HEK293 (cell line): ENCODE measurements around the gene NR3C2.

Experiments
- CTCF ChIA-PET: fragments of 350-600 bp; formaldehyde crosslinking; extraction: SDS; loops from one replicate; lab custom pipeline; 2021; ENCODE audit warnings: antibody characterized with exemption; lab: Yijun Ruan, JAX
- POLR2A ChIA-PET: fragments of 300-600 bp; formaldehyde crosslinking; extraction: SDS; loops from one replicate; lab custom pipeline; 2020; ENCODE audit warnings: antibody characterized with exemption, inconsistent platforms; lab: Yijun Ruan, JAX
- H3K27ac ChIP-seq: fragments of 200-500 bp; sonication (Bioruptor generic); 2 replicates; pipeline ENCODE4 v1.5.1; 2014; ENCODE audit warnings: low read depth, low read length, control low read depth, inconsistent platforms; ENCODE audit errors: extremely low read depth
- H3K36me3 ChIP-seq, 2 experiments: fragments of 200-500 bp in 1 of 2; sonication (Bioruptor generic) in 1 of 2; 1 replicate in 1 of 2; 2 replicates in 1 of 2; pipeline ENCODE4 v1.5.1; 2014 to 2017; ENCODE audit warnings: inconsistent platforms in 2 of 2, low read length in 2 of 2; ENCODE audit not compliant: control insufficient read depth in 2 of 2, insufficient read depth in 1 of 2
- H3K4me1 ChIP-seq: fragments of 200-500 bp; sonication (Bioruptor generic); 2 replicates; pipeline ENCODE4 v1.5.1; 2014; ENCODE audit warnings: mild to moderate bottlenecking, low read length, inconsistent platforms; ENCODE audit not compliant: control insufficient read depth, insufficient read depth
- H3K4me3 ChIP-seq: 2 replicates; pipeline ENCODE4 v1.5.1; 2011; ENCODE audit warnings: low read depth, mild to moderate bottlenecking, control low read depth, low read length, moderate library complexity
- H3K9me3 ChIP-seq: fragments of 200-500 bp; sonication (Bioruptor generic); 2 replicates; pipeline ENCODE4 v1.5.1; 2014; ENCODE audit warnings: low read depth, low read length, inconsistent platforms; ENCODE audit not compliant: control insufficient read depth, insufficient read depth
- EGR2 ChIP-seq: fragments of 450-650 bp; formaldehyde crosslinking; IDR thresholded peaks from 2 replicates; pipeline ENCODE4 v1.5.1; 2016; ENCODE audit warnings: low read depth, missing biosample characterization, missing genetic modification characterization
- KLF7 ChIP-seq: fragments of 450-650 bp; formaldehyde crosslinking; IDR thresholded peaks from 2 replicates; pipeline ENCODE4 v1.5.1; 2016; ENCODE audit warnings: missing biosample characterization, missing genetic modification characterization, borderline replicate concordance
- OVOL3 ChIP-seq: fragments of 450-650 bp; formaldehyde crosslinking; IDR thresholded peaks from 2 replicates; pipeline ENCODE4 v1.5.1; 2016; ENCODE audit warnings: missing biosample characterization, missing genetic modification characterization
- SP7 ChIP-seq: fragments of 450-650 bp; formaldehyde crosslinking; IDR thresholded peaks from 2 replicates; pipeline ENCODE4 v1.5.1; 2016; ENCODE audit warnings: missing biosample characterization, missing genetic modification characterization
- TRIM28 ChIP-seq: IDR thresholded peaks from 2 replicates; pipeline ENCODE4 v1.6.1; 2011; ENCODE audit warnings: low read length, control low read depth, borderline replicate concordance
- ZBTB26 ChIP-seq: fragments of 450-650 bp; formaldehyde crosslinking; optimal IDR thresholded peaks from 2 replicates; pipeline ENCODE3; 2016; ENCODE audit warnings: missing biosample characterization, mild to moderate bottlenecking, missing genetic modification characterization
- ZFP69B ChIP-seq: fragments of 450-650 bp; formaldehyde crosslinking; IDR thresholded peaks from 2 replicates; pipeline ENCODE4 v1.5.1; 2016; ENCODE audit warnings: missing biosample characterization, missing genetic modification characterization
- ZNF114 ChIP-seq: fragments of 450-650 bp; formaldehyde crosslinking; IDR thresholded peaks from 2 replicates; pipeline ENCODE4 v1.5.0; 2017; ENCODE audit warnings: missing biosample characterization, missing genetic modification characterization
- ZNF350 ChIP-seq: fragments of 450-650 bp; formaldehyde crosslinking; IDR thresholded peaks from 2 replicates; pipeline ENCODE4 v1.5.0; 2017; ENCODE audit warnings: missing biosample characterization, mild to moderate bottlenecking, missing genetic modification characterization
- ZNF354C ChIP-seq: fragments of 450-650 bp; formaldehyde crosslinking; IDR thresholded peaks from 2 replicates; pipeline ENCODE4 v1.5.1; 2016; ENCODE audit warnings: missing biosample characterization, missing genetic modification characterization, low read depth, borderline replicate concordance
- ZNF394 ChIP-seq: fragments of 450-650 bp; formaldehyde crosslinking; IDR thresholded peaks from 2 replicates; pipeline ENCODE4 v1.5.1; 2016; ENCODE audit warnings: missing biosample characterization, missing genetic modification characterization, mild to moderate bottlenecking, moderate library complexity, borderline replicate concordance
- ZNF426 ChIP-seq: fragments of 450-650 bp; formaldehyde crosslinking; IDR thresholded peaks from 2 replicates; pipeline ENCODE4 v1.5.1; 2017; ENCODE audit warnings: missing biosample characterization, missing genetic modification characterization, mild to moderate bottlenecking, inconsistent platforms, moderate library complexity
- ZNF433 ChIP-seq: fragments of 450-650 bp; formaldehyde crosslinking; IDR thresholded peaks from 2 replicates; pipeline ENCODE4 v1.5.1; 2016; ENCODE audit warnings: missing biosample characterization, missing genetic modification characterization, low read depth
- ZNF473 ChIP-seq: fragments of 450-650 bp; formaldehyde crosslinking; IDR thresholded peaks from 2 replicates; pipeline ENCODE4 v1.5.1; 2017; ENCODE audit warnings: missing biosample characterization, missing genetic modification characterization
- ZNF555 ChIP-seq: fragments of 450-650 bp; formaldehyde crosslinking; conservative IDR thresholded peaks from 2 replicates; pipeline ENCODE4 v1.5.1; 2017; ENCODE audit warnings: missing biosample characterization, mild to moderate bottlenecking, missing genetic modification characterization, inconsistent platforms
- ZNF571 ChIP-seq: fragments of 450-650 bp; formaldehyde crosslinking; IDR thresholded peaks from 2 replicates; pipeline ENCODE4 v1.5.0; 2017; ENCODE audit warnings: missing biosample characterization, missing genetic modification characterization
- ZNF623 ChIP-seq: fragments of 450-650 bp; formaldehyde crosslinking; IDR thresholded peaks from 2 replicates; pipeline ENCODE4 v1.5.1; 2016; ENCODE audit warnings: missing biosample characterization, missing genetic modification characterization
- ZNF747 ChIP-seq: fragments of 450-650 bp; formaldehyde crosslinking; IDR thresholded peaks from 2 replicates; pipeline ENCODE4 v1.5.1; 2016; ENCODE audit warnings: missing biosample characterization, missing genetic modification characterization
- ZSCAN23 ChIP-seq: fragments of 450-650 bp; formaldehyde crosslinking; IDR thresholded peaks from 2 replicates; pipeline ENCODE4 v1.5.1; 2016; ENCODE audit warnings: missing biosample characterization, missing genetic modification characterization
- TF ChIP-seq, protein P1 (sequence below): fragments of 450-650 bp; formaldehyde crosslinking; IDR thresholded peaks from 2 replicates; pipeline ENCODE4 v1.5.1; 2017; ENCODE audit warnings: missing biosample characterization, missing genetic modification characterization
- TF ChIP-seq, protein P2 (sequence below): fragments of 450-650 bp; formaldehyde crosslinking; IDR thresholded peaks from 2 replicates; pipeline ENCODE4 v1.5.1; 2016; ENCODE audit warnings: missing biosample characterization, missing genetic modification characterization
- TF ChIP-seq, protein P3 (sequence below): fragments of 450-650 bp; IDR thresholded peaks from 2 replicates; pipeline ENCODE4 v1.5.1; 2018; ENCODE audit warnings: missing biosample characterization, mild to moderate bottlenecking, missing genetic modification characterization
- TF ChIP-seq, protein P4 (sequence below): fragments of 450-650 bp; formaldehyde crosslinking; IDR thresholded peaks from 2 replicates; pipeline ENCODE4 v1.5.1; 2016; ENCODE audit warnings: missing biosample characterization, missing genetic modification characterization

Gene NR3C2

GRCh38 chr4:148335133-148335532, 107.1 kb downstream of the NR3C2 start:
- TF ChIP-seq ZNF555 (tag by site-specific recombination) (no peak), TRIM28 (no peak), ZSCAN23 (no peak), SP7 (no peak), ZNF433 (tag by site-specific recombination) (no peak), ZNF426 (tag by site-specific recombination) (no peak), EGR2 (tag by site-specific recombination) (no peak), ZNF350 (no peak), ZNF394 (tag by site-specific recombination) (no peak), OVOL3 (tag by site-specific recombination) (no peak)
- TF ChIP-seq, protein P1, sequence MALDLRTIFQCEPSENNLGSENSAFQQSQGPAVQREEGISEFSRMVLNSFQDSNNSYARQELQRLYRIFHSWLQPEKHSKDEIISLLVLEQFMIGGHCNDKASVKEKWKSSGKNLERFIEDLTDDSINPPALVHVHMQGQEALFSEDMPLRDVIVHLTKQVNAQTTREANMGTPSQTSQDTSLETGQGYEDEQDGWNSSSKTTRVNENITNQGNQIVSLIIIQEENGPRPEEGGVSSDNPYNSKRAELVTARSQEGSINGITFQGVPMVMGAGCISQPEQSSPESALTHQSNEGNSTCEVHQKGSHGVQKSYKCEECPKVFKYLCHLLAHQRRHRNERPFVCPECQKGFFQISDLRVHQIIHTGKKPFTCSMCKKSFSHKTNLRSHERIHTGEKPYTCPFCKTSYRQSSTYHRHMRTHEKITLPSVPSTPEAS (tag by site-specific recombination): no peak
- Histone ChIP-seq H3K27ac (no peak overlapping the region), H3K4me1 (no peaks in the 10 kb centered on the region), H3K9me3 (no peaks in the 10 kb centered on the region), H3K4me3 (no peak overlapping the region), H3K36me3 (no peaks in the 10 kb centered on the region)
- ChIA-PET CTCF (no interaction called here), POLR2A (no interaction called here)

- ChIA-PET CTCF (no interaction called here), POLR2A (interaction anchor here (0.6 kb wide), 1 partner anchor 304 kb away, joined by 3 read pairs; no protein-coding TSS in a partner anchor)
- Histone ChIP-seq H3K9me3 (no peaks in the 10 kb centered on the region), H3K27ac (no peak overlapping the region), H3K36me3 (no peaks in the 10 kb centered on the region), H3K4me3 (no peak overlapping the region), H3K4me1 (no peaks in the 10 kb centered on the region)
- TF ChIP-seq ZNF571 (tag by site-specific recombination) (no peak), ZNF747 (tag by site-specific recombination) (no peak), ZNF623 (tag by site-specific recombination) (no peak)
Observed at GRCh38 chr4:148333265-148333664, 108.9 kb downstream of the NR3C2 start.

DNA sequence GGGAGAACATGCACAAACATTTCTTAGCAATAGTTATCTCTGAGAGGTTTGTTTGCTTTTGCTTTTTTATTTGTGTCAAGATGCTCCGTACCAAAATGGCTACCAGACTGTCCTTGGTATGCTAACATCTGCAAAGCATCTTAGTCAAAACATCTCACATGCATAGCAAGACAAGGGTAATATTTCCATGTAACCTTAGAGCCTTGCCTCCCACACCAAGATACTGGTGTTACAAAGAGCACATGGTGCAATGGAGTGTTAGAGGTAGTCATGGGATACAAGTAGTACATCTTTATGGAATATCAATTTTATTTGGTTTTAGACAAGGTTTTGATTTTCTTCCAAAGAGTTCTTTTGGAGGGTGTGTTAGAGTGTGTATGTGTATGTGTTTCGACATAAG, 109.7 kb downstream of the NR3C2 start:
- Histone ChIP-seq H3K9me3 (no peaks in the 10 kb centered on the region), H3K36me3 (no peaks in the 10 kb centered on the region), H3K4me3 (no peak overlapping the region)
- POLR2A ChIA-PET: no interaction called here
- TF ChIP-seq ZNF354C (tag by site-specific recombination) (no peak), ZBTB26 (tag by site-specific recombination) (no peak), ZNF473 (tag by site-specific recombination) (no peak), ZFP69B (no peak), KLF7 (tag by site-specific recombination) (no peak), ZNF114 (tag by site-specific recombination) (no peak)
- TF ChIP-seq, protein P2, sequence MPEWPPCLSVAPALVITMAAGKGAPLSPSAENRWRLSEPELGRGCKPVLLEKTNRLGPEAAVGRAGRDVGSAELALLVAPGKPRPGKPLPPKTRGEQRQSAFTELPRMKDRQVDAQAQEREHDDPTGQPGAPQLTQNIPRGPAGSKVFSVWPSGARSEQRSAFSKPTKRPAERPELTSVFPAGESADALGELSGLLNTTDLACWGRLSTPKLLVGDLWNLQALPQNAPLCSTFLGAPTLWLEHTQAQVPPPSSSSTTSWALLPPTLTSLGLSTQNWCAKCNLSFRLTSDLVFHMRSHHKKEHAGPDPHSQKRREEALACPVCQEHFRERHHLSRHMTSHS (tag by site-specific recombination): no peak
- TF ChIP-seq, protein P3, sequence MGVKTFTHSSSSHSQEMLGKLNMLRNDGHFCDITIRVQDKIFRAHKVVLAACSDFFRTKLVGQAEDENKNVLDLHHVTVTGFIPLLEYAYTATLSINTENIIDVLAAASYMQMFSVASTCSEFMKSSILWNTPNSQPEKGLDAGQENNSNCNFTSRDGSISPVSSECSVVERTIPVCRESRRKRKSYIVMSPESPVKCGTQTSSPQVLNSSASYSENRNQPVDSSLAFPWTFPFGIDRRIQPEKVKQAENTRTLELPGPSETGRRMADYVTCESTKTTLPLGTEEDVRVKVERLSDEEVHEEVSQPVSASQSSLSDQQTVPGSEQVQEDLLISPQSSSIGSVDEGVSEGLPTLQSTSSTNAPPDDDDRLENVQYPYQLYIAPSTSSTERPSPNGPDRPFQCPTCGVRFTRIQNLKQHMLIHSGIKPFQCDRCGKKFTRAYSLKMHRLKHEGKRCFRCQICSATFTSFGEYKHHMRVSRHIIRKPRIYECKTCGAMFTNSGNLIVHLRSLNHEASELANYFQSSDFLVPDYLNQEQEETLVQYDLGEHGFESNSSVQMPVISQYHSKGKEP: no peak
- TF ChIP-seq, protein P4, sequence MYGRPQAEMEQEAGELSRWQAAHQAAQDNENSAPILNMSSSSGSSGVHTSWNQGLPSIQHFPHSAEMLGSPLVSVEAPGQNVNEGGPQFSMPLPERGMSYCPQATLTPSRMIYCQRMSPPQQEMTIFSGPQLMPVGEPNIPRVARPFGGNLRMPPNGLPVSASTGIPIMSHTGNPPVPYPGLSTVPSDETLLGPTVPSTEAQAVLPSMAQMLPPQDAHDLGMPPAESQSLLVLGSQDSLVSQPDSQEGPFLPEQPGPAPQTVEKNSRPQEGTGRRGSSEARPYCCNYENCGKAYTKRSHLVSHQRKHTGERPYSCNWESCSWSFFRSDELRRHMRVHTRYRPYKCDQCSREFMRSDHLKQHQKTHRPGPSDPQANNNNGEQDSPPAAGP (tag by site-specific recombination): no peak
- TF ChIP-seq, all 188 proteins: peak for 0
- Histone ChIP-seq H3K27ac (no peak overlapping the region), H3K4me1 (no peaks in the 10 kb centered on the region)
- CTCF ChIA-PET: no interaction called here
